Posterior cingulate gyrus (tissue), 11 donors: ENCODE results near the gene PPP1R13B.
A peak's percentile ranks its signal among the peaks of the same experiment; 100 is the strongest.

Experiments
- DNase-seq, 10 donors: peaks; one replicate each; pipeline versions ENCODE4 v3.0.0 to v3.0.0-alpha.2; 2020 to 2021; ENCODE audit warnings: mixed read lengths in 3 of 10
- intact Hi-C: fragments of 100-400 bp; cut with DNase I; formaldehyde crosslinking; loops from one replicate; pipeline ENCODE4 v1.15.1; 2023

Gene PPP1R13B

GRCh38 chr14:103881268-103882201 lies 34.2 kb upstream of the PPP1R13B start:
- peak in 1 of 10 donors; percentile 31 for DNase-seq
- intact Hi-C loops: no loop called here

GRCh38 chr14:103880348-103881267 lies 33.2 kb upstream of the PPP1R13B start:
- peak in 8 of 10 donors; percentile 44 to 92 (median 52) for DNase-seq
- intact Hi-C loops: no loop called here

GRCh38 chr14:103879570-103880347 lies 32.4 kb upstream of the PPP1R13B start:
- no peak for DNase-seq
- intact Hi-C loops: no loop called here

GRCh38 chr14:103879118-103879569 lies 31.8 kb upstream of the PPP1R13B start:
- no peak for DNase-seq
- intact Hi-C loops: no loop called here

- no peak for DNase-seq
- intact Hi-C loops: no loop called here
Observed at GRCh38 chr14:103878180-103878579, 30.8 kb upstream of the PPP1R13B start.

GRCh38 chr14:103875010-103875409 lies 27.6 kb upstream of the PPP1R13B start:
- DNase-seq: no peak
- intact Hi-C loops: no loop called here

GRCh38 chr14:103872481-103873113 lies 25.2 kb upstream of the PPP1R13B start:
- intact Hi-C loops: no loop called here
- no peak for DNase-seq

GRCh38 chr14:103871596-103872480 lies 24.5 kb upstream of the PPP1R13B start:
- no peak for DNase-seq

GRCh38 chr14:103870891-103871595 lies 23.7 kb upstream of the PPP1R13B start:
- no peak for DNase-seq

More at GRCh38 chr14:103871596-103872480, 24.5 kb upstream of the PPP1R13B start:
- intact Hi-C loops: no loop called here

GRCh38 chr14:103870144-103870876 lies 22.9 kb upstream of the PPP1R13B start:
- DNase-seq: no peak
- intact Hi-C loops: no loop called here

More at GRCh38 chr14:103870891-103871595, 23.7 kb upstream of the PPP1R13B start:
- intact Hi-C loops: no loop called here

GRCh38 chr14:103869406-103870143 lies 22.2 kb upstream of the PPP1R13B start:
- DNase-seq: peak in 2 of 10 donors; percentile 26 to 67
- intact Hi-C loops: no loop called here

GRCh38 chr14:103868242-103868897 lies 21.0 kb upstream of the PPP1R13B start:
- intact Hi-C loops: no loop called here
- no peak for DNase-seq

- peak in 3 of 10 donors; percentile 54 to 89 (median 79) for DNase-seq
- intact Hi-C loops: no loop called here
Observed at GRCh38 chr14:103867523-103867953, 20.2 kb upstream of the PPP1R13B start.

- peak in 3 of 10 donors; percentile 37 to 43 (median 41) for DNase-seq
- intact Hi-C loops: no loop called here
Observed at GRCh38 chr14:103867020-103867419, 19.6 kb upstream of the PPP1R13B start.

GRCh38 chr14:103863245-103863644 lies 15.9 kb upstream of the PPP1R13B start:
- intact Hi-C loops: no loop called here
- peak in 2 of 10 donors; percentile 5 to 55 for DNase-seq

GRCh38 chr14:103862393-103862782 lies 15.0 kb upstream of the PPP1R13B start:
- no peak for DNase-seq
- intact Hi-C loops: no loop called here
